HepG2 (cell line): ENCODE results near the gene DLX5. TPM values are rescaled to one million over a fixed set of nuclear protein-coding genes. Genes with fewer than 3 reads are reported as not detected.

Source experiments
- ADNP ChIP-seq: sonication (generic); formaldehyde crosslinking; IDR thresholded peaks from 2 replicates; pipeline ENCODE4 v1.4.0; 2020; ENCODE audit warnings: missing genetic modification reagents
- AHR ChIP-seq: IDR thresholded peaks from 2 replicates; pipeline ENCODE4 v1.6.1; 2018; ENCODE audit warnings: missing genetic modification reagents, missing compliant biosample characterization
- ELF3 ChIP-seq: IDR thresholded peaks from 2 replicates; pipeline ENCODE4 v1.6.1; 2016; ENCODE audit warnings: missing genetic modification reagents, missing compliant biosample characterization
- HOXD1 ChIP-seq: sonication (generic); formaldehyde crosslinking; IDR thresholded peaks from 2 replicates; pipeline ENCODE4 v1.5.0; 2020; ENCODE audit warnings: missing genetic modification reagents
- MAZ ChIP-seq, 2 experiments: sonication (generic) in 1 of 2; formaldehyde crosslinking in 1 of 2; IDR thresholded peaks; 2 replicates each; pipeline versions ENCODE4 v1.5.0 to v1.6.1; 2012 to 2020; ENCODE audit warnings: low read depth in 2 of 2, mild to moderate bottlenecking in 2 of 2, borderline replicate concordance in 1 of 2, improper control_type of control experiment in 1 of 2, low read length in 1 of 2, missing genetic modification reagents in 1 of 2, moderate library complexity in 1 of 2
- SMAD9 ChIP-seq: sonication (generic); formaldehyde crosslinking; IDR thresholded peaks from 2 replicates; pipeline ENCODE4 v1.5.1; 2020; ENCODE audit warnings: mild to moderate bottlenecking, missing genetic modification reagents
- THAP11 ChIP-seq: IDR thresholded peaks from 2 replicates; pipeline ENCODE4 v1.6.1; 2016; ENCODE audit warnings: missing biosample characterization, missing genetic modification reagents
- ZGPAT ChIP-seq: IDR thresholded peaks from 2 replicates; pipeline ENCODE4 v1.6.1; 2016; ENCODE audit warnings: mild to moderate bottlenecking
- ZNF253 ChIP-seq: sonication (generic); formaldehyde crosslinking; IDR thresholded peaks from 2 replicates; pipeline ENCODE4 v1.8.0; 2022; ENCODE audit warnings: mild to moderate bottlenecking, missing genetic modification reagents, borderline replicate concordance
- polyA plus RNA-seq, 8 experiments: library from polyadenylated mRNA; depleted of rRNA in 3 of 8; stranded (reverse) in 7 of 8; unstranded in 1 of 8; fragments of >200 nt; fragmentation: Illumina TruSeq in 4 of 8; extraction: Trizol in 4 of 8; gene quantifications; 2 replicates each; pipeline versions ENCODE4 v1.2.1 to v1.2.3, GENCODE V29; 2011 to 2016; ENCODE audit warnings: low read depth in 4 of 8, missing spikeins in 1 of 8, mixed read lengths in 1 of 8; ENCODE audit not compliant: insufficient read depth in 1 of 8
- total RNA-seq, 5 experiments: library from RNA; depleted of rRNA; stranded (reverse); fragments of >200 nt; fragmentation: Illumina TruSeq; extraction: Trizol; gene quantifications; 2 replicates each; pipeline ENCODE4 v1.2.3, GENCODE V29; 2016; ENCODE audit warnings: low read depth in 1 of 5
- TF ChIP-seq, protein P1 (sequence below): sonication (generic); formaldehyde crosslinking; IDR thresholded peaks from 2 replicates; pipeline ENCODE4 v1.4.0; 2020; ENCODE audit warnings: missing genetic modification reagents, borderline replicate concordance
- TF ChIP-seq, protein P2 (sequence below): IDR thresholded peaks from 2 replicates; pipeline ENCODE4 v1.6.1; 2012; ENCODE audit warnings: low read depth, low read length, improper control_type of control experiment
- TF ChIP-seq, protein P3 (sequence below): sonication (generic); formaldehyde crosslinking; IDR thresholded peaks from 2 replicates; pipeline ENCODE4 v1.5.1; 2020; ENCODE audit warnings: mild to moderate bottlenecking, missing genetic modification reagents, moderate library complexity

Gene DLX5
- total and polyA plus RNA-seq, 2 of the 13 experiments (the other 11 are each of a cell fraction or from before 2014, with no cell fraction given): not detected

DNA sequence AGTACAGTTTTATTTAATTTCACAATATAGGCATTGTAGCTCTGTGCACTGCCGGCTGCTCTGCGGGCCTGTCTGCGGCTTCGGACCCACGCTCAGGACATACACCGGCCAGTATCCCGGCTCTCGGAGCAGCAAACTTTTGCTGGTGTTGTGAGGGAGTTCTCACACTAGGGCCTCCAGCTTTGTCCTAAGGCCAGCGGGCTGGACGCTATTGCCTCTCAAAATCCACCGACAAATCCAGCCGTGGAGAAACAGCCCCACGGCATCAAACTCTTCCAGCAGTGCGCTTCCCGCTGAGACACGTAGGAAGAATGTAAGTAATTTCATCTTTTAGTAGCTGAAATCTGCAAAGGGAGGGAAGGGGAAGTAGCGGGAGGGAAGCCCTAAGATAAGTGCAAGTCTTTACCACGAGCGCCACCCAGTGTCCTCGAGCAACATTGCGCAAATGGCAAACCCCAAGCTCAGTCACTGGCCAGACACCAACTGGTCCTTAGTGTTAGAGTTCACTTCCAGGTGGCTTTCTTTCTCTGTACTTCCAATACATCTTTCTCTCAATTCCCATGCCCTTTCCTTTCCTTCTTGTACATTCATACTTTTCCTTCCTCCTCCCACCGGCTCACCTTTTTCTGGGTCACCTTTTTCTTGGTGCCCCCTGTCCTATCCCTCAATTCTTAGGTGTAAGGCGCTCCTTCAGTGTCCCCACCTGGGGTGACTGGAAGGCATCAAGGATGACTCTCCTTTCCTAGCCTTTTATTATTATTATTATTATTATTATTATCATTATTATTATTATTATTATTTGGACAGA, 3.0 kb upstream of the DLX5 start (continued):
- TF ChIP-seq, protein P1, sequence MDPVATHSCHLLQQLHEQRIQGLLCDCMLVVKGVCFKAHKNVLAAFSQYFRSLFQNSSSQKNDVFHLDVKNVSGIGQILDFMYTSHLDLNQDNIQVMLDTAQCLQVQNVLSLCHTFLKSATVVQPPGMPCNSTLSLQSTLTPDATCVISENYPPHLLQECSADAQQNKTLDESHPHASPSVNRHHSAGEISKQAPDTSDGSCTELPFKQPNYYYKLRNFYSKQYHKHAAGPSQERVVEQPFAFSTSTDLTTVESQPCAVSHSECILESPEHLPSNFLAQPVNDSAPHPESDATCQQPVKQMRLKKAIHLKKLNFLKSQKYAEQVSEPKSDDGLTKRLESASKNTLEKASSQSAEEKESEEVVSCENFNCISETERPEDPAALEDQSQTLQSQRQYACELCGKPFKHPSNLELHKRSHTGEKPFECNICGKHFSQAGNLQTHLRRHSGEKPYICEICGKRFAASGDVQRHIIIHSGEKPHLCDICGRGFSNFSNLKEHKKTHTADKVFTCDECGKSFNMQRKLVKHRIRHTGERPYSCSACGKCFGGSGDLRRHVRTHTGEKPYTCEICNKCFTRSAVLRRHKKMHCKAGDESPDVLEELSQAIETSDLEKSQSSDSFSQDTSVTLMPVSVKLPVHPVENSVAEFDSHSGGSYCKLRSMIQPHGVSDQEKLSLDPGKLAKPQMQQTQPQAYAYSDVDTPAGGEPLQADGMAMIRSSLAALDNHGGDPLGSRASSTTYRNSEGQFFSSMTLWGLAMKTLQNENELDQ (CRISPR knock-in tag): no peak
- TF ChIP-seq AHR (CRISPR knock-in tag): 0 out of 2 replicates have a peak, but pooled peaks have one; percentile 30
- TF ChIP-seq, protein P2, sequence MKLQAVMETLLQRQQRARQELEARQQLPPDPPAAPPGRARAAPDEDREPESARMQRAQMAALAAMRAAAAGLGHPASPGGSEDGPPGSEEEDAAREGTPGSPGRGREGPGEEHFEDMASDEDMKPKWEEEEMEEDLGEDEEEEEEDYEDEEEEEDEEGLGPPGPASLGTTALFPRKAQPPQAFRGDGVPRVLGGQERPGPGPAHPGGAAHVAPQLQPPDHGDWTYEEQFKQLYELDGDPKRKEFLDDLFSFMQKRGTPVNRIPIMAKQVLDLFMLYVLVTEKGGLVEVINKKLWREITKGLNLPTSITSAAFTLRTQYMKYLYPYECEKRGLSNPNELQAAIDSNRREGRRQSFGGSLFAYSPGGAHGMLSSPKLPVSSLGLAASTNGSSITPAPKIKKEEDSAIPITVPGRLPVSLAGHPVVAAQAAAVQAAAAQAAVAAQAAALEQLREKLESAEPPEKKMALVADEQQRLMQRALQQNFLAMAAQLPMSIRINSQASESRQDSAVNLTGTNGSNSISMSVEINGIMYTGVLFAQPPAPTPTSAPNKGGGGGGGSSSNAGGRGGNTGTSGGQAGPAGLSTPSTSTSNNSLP: no peak
- no peak for TF ChIP-seq MAZ (IDR thresholded peaks at IDR 0.05; ENCODE audit: borderline replicate concordance, low read depth, low read length)
- TF ChIP-seq MAZ (CRISPR knock-in tag; IDR thresholded peaks at IDR 0.05; ENCODE audit: low read depth): peak; percentile 50; the same call in 1 of the 2 replicates
- no peak for TF ChIP-seq ADNP
- TF ChIP-seq THAP11 (CRISPR knock-in tag): 0 out of 2 replicates have a peak, but pooled peaks have one; percentile 39
- TF ChIP-seq ZGPAT (CRISPR knock-in tag): peak; percentile 43; the same call in 1 of the 2 replicates
- no peak for TF ChIP-seq SMAD9 (CRISPR knock-in tag)
- peak; percentile 48; the same call in 1 of the 2 replicates for TF ChIP-seq ELF3 (CRISPR knock-in tag)
- no peak for TF ChIP-seq HOXD1
- TF ChIP-seq, protein P3, sequence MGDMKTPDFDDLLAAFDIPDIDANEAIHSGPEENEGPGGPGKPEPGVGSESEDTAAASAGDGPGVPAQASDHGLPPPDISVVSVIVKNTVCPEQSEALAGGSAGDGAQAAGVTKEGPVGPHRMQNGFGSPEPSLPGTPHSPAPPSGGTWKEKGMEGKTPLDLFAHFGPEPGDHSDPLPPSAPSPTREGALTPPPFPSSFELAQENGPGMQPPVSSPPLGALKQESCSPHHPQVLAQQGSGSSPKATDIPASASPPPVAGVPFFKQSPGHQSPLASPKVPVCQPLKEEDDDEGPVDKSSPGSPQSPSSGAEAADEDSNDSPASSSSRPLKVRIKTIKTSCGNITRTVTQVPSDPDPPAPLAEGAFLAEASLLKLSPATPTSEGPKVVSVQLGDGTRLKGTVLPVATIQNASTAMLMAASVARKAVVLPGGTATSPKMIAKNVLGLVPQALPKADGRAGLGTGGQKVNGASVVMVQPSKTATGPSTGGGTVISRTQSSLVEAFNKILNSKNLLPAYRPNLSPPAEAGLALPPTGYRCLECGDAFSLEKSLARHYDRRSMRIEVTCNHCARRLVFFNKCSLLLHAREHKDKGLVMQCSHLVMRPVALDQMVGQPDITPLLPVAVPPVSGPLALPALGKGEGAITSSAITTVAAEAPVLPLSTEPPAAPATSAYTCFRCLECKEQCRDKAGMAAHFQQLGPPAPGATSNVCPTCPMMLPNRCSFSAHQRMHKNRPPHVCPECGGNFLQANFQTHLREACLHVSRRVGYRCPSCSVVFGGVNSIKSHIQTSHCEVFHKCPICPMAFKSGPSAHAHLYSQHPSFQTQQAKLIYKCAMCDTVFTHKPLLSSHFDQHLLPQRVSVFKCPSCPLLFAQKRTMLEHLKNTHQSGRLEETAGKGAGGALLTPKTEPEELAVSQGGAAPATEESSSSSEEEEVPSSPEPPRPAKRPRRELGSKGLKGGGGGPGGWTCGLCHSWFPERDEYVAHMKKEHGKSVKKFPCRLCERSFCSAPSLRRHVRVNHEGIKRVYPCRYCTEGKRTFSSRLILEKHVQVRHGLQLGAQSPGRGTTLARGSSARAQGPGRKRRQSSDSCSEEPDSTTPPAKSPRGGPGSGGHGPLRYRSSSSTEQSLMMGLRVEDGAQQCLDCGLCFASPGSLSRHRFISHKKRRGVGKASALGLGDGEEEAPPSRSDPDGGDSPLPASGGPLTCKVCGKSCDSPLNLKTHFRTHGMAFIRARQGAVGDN (CRISPR knock-in tag): peak; percentile 37
- TF ChIP-seq ZNF253 (CRISPR knock-in tag): no peak
